ENCODE measurements around the gene KRTAP3-2. TPM values are rescaled to one million over a fixed set of nuclear protein-coding genes. Genes with fewer than 3 reads are reported as not detected.

Gene KRTAP3-2

DNA sequence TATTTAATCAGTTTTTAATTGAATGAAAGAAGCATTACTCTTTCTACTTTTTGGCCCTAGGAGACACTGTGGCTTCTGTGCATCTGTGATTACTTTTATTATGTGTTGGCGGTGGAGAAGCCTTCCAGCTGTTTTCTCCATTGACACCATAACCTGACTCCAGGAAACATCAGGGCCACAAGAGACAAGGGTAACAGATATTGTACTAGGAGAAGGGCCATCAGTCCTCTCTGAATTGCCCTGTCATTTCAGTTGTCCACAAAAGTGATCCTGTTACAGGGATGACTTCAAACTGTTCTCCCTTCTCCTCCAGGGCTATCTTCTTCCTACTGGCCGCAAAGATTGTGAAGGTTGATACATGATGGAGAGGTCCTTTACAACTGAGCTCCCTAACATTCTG, 47.6 kb downstream of the KRTAP3-2 start:
- no peak for DNase-seq
- no peak overlapping the region for H3K4ac ChIP-seq (ENCODE audit: low read depth, low read length)
- no peak overlapping the region for H4K8ac ChIP-seq (ENCODE audit: low read depth, low read length)
- no peak overlapping the region for H3K18ac ChIP-seq (ENCODE audit: low read length)
- no peak overlapping the region for H3K23ac ChIP-seq (ENCODE audit: low read length)
- H3K4me1 ChIP-seq (ENCODE audit: control insufficient read depth, low read depth, low read length), result no peaks in the 10 kb centered on the region
- H2AK5ac ChIP-seq (ENCODE audit: low read length), result no peak overlapping the region
- H3K4me3 ChIP-seq (ENCODE audit: low read length), result no peak overlapping the region
- H2BK120ac ChIP-seq (ENCODE audit: low read depth, low read length), result no peak overlapping the region
- no peak overlapping the region for H3K27ac ChIP-seq (ENCODE audit: low read depth, low read length)
- no peaks in the 10 kb centered on the region for H3K27me3 ChIP-seq (ENCODE audit: insufficient read depth, low read length, poor library complexity)
- H2BK15ac ChIP-seq (replicated peaks; ENCODE audit: low read depth), result no peak overlapping the region
- no peak overlapping the region for H4K5ac ChIP-seq (ENCODE audit: low read length)
- H3K79me2 ChIP-seq (ENCODE audit: control insufficient read depth, insufficient read depth, low read length), result no peaks in the 10 kb centered on the region
- no peaks in the 10 kb centered on the region for H3K79me1 ChIP-seq (ENCODE audit: low read length)
- H3K4me2 ChIP-seq (ENCODE audit: low read length), result no peak overlapping the region
- no peak overlapping the region for H3K56ac ChIP-seq (ENCODE audit: low read length)
- WGBS (ENCODE audit: extremely low coverage, insufficient coverage, low lambda C conversion rate), result no CpG with 5 or more reads among the region's 2 CpGs
- no peak overlapping the region for H3K9ac ChIP-seq (ENCODE audit: low read length)
- no peak overlapping the region for H2BK5ac ChIP-seq (ENCODE audit: low read length)
- no peaks in the 10 kb centered on the region for H3K36me3 ChIP-seq (ENCODE audit: control insufficient read depth, insufficient read depth, low read length)

- no peak overlapping the region for H3K56ac ChIP-seq (ENCODE audit: low read length)
- H4K8ac ChIP-seq (ENCODE audit: low read depth, low read length), result no peak overlapping the region
- no peak overlapping the region for H3K18ac ChIP-seq (ENCODE audit: low read length)
- H2BK5ac ChIP-seq (ENCODE audit: low read length), result no peak overlapping the region
- no peak overlapping the region for H2BK15ac ChIP-seq (replicated peaks; ENCODE audit: low read depth)
- no peaks in the 10 kb centered on the region for H3K79me1 ChIP-seq (ENCODE audit: low read length)
- no peak overlapping the region for H3K23ac ChIP-seq (ENCODE audit: low read length)
- no peak overlapping the region for H3K9ac ChIP-seq (ENCODE audit: low read length)
- no peaks in the 10 kb centered on the region for H3K36me3 ChIP-seq (ENCODE audit: control insufficient read depth, insufficient read depth, low read length)
- no peak overlapping the region for H3K4me3 ChIP-seq (ENCODE audit: low read length)
- no peak overlapping the region for H2AK5ac ChIP-seq (ENCODE audit: low read length)
- H2BK120ac ChIP-seq (ENCODE audit: low read depth, low read length), result no peak overlapping the region
- WGBS (ENCODE audit: extremely low coverage, insufficient coverage, low lambda C conversion rate), result no CpG with 5 or more reads among the region's 2 CpGs
- H3K4ac ChIP-seq (ENCODE audit: low read depth, low read length), result no peak overlapping the region
- H3K27ac ChIP-seq (ENCODE audit: low read depth, low read length), result no peak overlapping the region
- no peak for DNase-seq
- H3K4me2 ChIP-seq (ENCODE audit: low read length), result no peak overlapping the region
- H4K5ac ChIP-seq (ENCODE audit: low read length), result no peak overlapping the region
- H3K27me3 ChIP-seq (ENCODE audit: insufficient read depth, low read length, poor library complexity), result no peaks in the 10 kb centered on the region
- H3K79me2 ChIP-seq (ENCODE audit: control insufficient read depth, insufficient read depth, low read length), result no peaks in the 10 kb centered on the region
- H3K4me1 ChIP-seq (ENCODE audit: control insufficient read depth, low read depth, low read length), result no peaks in the 10 kb centered on the region
Measured at GRCh38 chr17:40951011-40951622, 48.6 kb downstream of the KRTAP3-2 start.

DNA sequence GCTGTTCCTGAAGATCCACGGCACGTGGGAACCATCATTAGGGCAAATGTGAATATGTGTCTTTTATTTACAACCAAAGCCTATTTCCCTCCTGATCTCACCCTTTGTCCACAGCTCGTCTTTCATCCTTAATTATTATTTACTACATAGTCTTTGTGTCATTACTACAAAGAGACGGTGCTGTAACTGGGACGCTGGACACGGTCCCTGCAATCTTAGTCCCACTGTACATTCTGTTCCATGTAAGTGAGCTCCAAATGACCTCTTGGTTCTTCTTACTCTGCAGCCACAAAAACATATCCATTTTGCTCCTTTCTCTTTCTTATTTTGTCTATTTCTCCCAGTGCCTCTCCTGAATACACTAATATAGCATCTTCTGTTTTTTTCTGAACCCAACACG, 49.5 kb downstream of the KRTAP3-2 start:
- Histone ChIP-seq H3K4ac (ENCODE audit: low read depth, low read length) (no peak overlapping the region), H2BK120ac (ENCODE audit: low read depth, low read length) (no peak overlapping the region), H3K4me3 (ENCODE audit: low read length) (no peak overlapping the region), H3K4me1 (ENCODE audit: control insufficient read depth, low read depth, low read length) (no peaks in the 10 kb centered on the region), H3K56ac (ENCODE audit: low read length) (no peak overlapping the region), H3K4me2 (ENCODE audit: low read length) (no peak overlapping the region), H3K23ac (ENCODE audit: low read length) (no peak overlapping the region), H3K27me3 (ENCODE audit: insufficient read depth, low read length, poor library complexity) (no peaks in the 10 kb centered on the region), H3K36me3 (ENCODE audit: control insufficient read depth, insufficient read depth, low read length) (no peaks in the 10 kb centered on the region), H2BK15ac (replicated peaks; ENCODE audit: low read depth) (no peak overlapping the region), H3K9ac (ENCODE audit: low read length) (no peak overlapping the region), H4K8ac (ENCODE audit: low read depth, low read length) (no peak overlapping the region), H3K79me1 (ENCODE audit: low read length) (no peaks in the 10 kb centered on the region), H2BK5ac (ENCODE audit: low read length) (no peak overlapping the region), H3K27ac (ENCODE audit: low read depth, low read length) (no peak overlapping the region), H2AK5ac (ENCODE audit: low read length) (no peak overlapping the region), H3K79me2 (ENCODE audit: control insufficient read depth, insufficient read depth, low read length) (no peaks in the 10 kb centered on the region), H4K5ac (ENCODE audit: low read length) (no peak overlapping the region), H3K18ac (ENCODE audit: low read length) (no peak overlapping the region)
- no CpG with 5 or more reads among the region's 7 CpGs for WGBS (ENCODE audit: extremely low coverage, insufficient coverage, low lambda C conversion rate)
- DNase-seq, result no peak

- H3K18ac ChIP-seq (ENCODE audit: low read length), result no peak overlapping the region
- H2BK15ac ChIP-seq (replicated peaks; ENCODE audit: low read depth), result no peak overlapping the region
- no peaks in the 10 kb centered on the region for H3K27me3 ChIP-seq (ENCODE audit: insufficient read depth, low read length, poor library complexity)
- H3K4ac ChIP-seq (ENCODE audit: low read depth, low read length), result no peak overlapping the region
- no peaks in the 10 kb centered on the region for H3K79me1 ChIP-seq (ENCODE audit: low read length)
- no peaks in the 10 kb centered on the region for H3K36me3 ChIP-seq (ENCODE audit: control insufficient read depth, insufficient read depth, low read length)
- no peaks in the 10 kb centered on the region for H3K79me2 ChIP-seq (ENCODE audit: control insufficient read depth, insufficient read depth, low read length)
- H3K4me2 ChIP-seq (ENCODE audit: low read length), result no peak overlapping the region
- H2AK5ac ChIP-seq (ENCODE audit: low read length), result no peak overlapping the region
- no peak overlapping the region for H2BK5ac ChIP-seq (ENCODE audit: low read length)
- no peak overlapping the region for H3K23ac ChIP-seq (ENCODE audit: low read length)
- no peak overlapping the region for H3K9ac ChIP-seq (ENCODE audit: low read length)
- no peak overlapping the region for H4K5ac ChIP-seq (ENCODE audit: low read length)
- H3K56ac ChIP-seq (ENCODE audit: low read length), result no peak overlapping the region
- DNase-seq, result no peak
- H3K27ac ChIP-seq (ENCODE audit: low read depth, low read length), result no peak overlapping the region
- H4K8ac ChIP-seq (ENCODE audit: low read depth, low read length), result peak overlapping the region; percentile 65
- no peak overlapping the region for H2BK120ac ChIP-seq (ENCODE audit: low read depth, low read length)
- H3K4me3 ChIP-seq (ENCODE audit: low read length), result no peak overlapping the region
- H3K4me1 ChIP-seq (ENCODE audit: control insufficient read depth, low read depth, low read length), result no peaks in the 10 kb centered on the region
- no CpG with 5 or more reads among the region's 10 CpGs for WGBS (ENCODE audit: extremely low coverage, insufficient coverage, low lambda C conversion rate)
Measured at GRCh38 chr17:40949418-40949817, 50.3 kb downstream of the KRTAP3-2 start.

Small RNA genes lying within 50 kb of the gene (small RNA-seq; reads per million reads assigned to genes)
- not detected for gene KRTAP3-4P (ENCODE audit: insufficient read depth)

All from mesendoderm (in vitro differentiated cells).